SK-N-SH treated with all-trans-retinoic acid at 6 μM for 48 hours (cell line): ENCODE measurements around the gene LRRC8A.

Experiments used
- ARNTL ChIP-seq: fragments of 450-650 bp; formaldehyde crosslinking; IDR thresholded peaks from 2 replicates; pipeline ENCODE4 v1.5.0; 2020; ENCODE audit warnings: low read depth, mild to moderate bottlenecking, moderate library complexity, borderline replicate concordance
- ZC3H10 ChIP-seq: fragments of 250-450 bp; sonication (Bioruptor Pico); IDR thresholded peaks from 2 replicates; pipeline ENCODE4 v1.5.1; 2021; ENCODE audit warnings: mild to moderate bottlenecking, moderate library complexity

DNA sequence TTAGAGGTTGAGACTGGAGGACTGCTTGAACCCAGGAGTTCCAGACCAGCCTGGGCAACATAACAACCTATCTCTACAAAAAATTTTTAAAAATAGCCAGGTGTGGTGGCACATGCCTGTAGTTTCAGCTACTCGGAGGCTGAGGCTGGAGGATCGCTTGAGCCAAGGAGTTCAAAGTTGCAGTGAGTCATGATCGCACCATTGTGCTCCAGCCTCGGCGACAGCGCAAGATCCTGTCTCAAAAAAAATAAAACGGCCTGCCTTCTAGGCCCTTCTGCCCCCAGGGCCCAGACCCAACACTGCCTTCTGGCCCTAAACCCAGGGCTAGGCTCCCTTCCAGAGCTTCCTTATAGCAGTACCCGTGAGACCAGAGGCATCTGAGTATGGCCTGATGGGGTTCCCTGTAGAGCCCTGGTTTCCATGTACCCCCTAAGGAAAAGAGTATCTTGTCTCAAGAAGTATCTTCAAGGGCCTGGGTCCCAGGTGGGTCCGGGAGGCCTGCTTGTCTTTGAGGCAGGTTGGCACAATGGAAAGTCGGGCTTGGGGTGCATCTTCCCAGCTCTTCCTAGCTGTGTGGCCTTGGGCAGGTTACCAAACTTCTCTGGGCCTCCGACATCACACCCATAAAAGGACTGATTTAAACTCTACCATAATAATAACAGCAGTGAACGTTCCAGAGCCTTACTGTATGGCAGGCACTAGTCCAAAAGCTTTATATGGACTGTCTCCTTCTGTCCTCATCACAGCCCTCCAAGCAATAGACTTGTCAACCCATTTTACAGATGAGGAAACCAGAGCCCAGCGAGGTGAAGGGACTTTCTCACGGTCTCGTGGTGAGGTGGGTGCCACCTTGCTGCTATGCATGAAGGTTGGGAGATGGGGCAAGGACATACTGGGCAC, 9.6 kb downstream of the LRRC8A start:
- no peak for TF ChIP-seq ZC3H10 (CRISPR knock-in tag)
- no peak for TF ChIP-seq ARNTL (CRISPR knock-in tag)
